HG02885 (cell line): Measurements from ENCODE around the gene CTR9.
A peak's percentile ranks its signal among the peaks of the same experiment; 100 is the strongest.

Experiments used
- ATAC-seq: cut with Tn5 transposase; IDR thresholded peaks from one replicate; pipeline ENCODE4 v1.9.1; 2021; ENCODE audit warnings: mild to moderate bottlenecking; ENCODE audit not compliant: unreplicated experiment, poor library complexity

CTR9 gene

GRCh38 chr11:10735481-10736475 lies 15.3 kb upstream of the CTR9 start:
- ATAC-seq: peak; percentile 98

GRCh38 chr11:10742460-10743208 lies 8.4 kb upstream of the CTR9 start:
- no peak for ATAC-seq

DNA sequence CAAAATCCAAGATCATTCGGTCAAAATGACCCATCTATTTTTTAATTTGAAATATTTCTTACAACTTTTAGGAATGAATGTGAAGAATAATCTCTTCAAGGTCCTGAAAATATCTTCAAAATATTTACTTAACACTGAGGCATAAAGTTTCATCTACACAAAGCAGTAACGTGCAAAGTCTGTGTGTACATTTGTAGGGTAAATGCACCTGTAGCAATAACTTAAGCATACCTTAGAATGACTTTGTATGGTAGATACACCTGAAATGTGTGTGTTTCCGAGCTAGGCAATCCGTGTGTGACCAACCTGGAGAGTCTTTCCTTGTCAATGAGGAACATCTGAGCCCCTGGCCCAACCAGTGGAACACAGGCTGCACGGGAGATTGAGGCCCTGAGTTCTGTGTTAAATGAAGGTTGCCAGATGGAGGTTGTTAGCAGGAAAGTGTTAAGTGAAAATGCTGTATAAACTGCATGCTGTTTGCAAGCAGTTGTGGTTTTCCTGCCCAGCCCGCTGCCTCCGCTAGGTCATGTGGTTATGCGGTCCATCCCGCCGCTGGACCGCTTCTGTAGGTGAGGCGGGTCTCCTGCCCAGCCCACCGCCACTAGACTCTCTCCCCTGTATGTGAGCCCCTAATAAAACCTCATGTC lies 7.6 kb upstream of the CTR9 start:
- ATAC-seq: peak; percentile 49

DNA sequence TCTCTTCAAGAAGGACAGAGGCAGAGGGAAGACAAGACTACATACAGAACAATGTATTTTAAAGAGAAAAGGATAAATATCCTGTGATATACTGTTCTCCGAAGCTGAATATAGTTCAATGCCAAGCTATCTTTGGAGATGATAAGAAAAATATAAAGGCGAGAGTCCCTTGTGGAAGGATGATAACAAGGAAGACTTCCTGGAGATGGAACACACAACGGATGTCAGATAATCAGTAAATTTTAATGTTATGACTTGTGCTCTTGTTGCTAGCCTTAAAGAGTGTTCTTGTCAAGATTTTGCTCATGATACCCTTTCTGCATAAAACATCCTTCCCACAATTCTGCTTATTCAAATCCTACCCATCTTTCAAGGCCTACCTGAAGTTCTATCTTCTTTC lies 6.8 kb upstream of the CTR9 start:
- no peak for ATAC-seq

- no peak for ATAC-seq
Observed at GRCh38 chr11:10746871-10747270, 4.2 kb upstream of the CTR9 start.

- no peak for ATAC-seq
Observed at GRCh38 chr11:10747733-10748132, 3.3 kb upstream of the CTR9 start.

GRCh38 chr11:10749476-10749875 lies 1.6 kb upstream of the CTR9 start:
- no peak for ATAC-seq

DNA sequence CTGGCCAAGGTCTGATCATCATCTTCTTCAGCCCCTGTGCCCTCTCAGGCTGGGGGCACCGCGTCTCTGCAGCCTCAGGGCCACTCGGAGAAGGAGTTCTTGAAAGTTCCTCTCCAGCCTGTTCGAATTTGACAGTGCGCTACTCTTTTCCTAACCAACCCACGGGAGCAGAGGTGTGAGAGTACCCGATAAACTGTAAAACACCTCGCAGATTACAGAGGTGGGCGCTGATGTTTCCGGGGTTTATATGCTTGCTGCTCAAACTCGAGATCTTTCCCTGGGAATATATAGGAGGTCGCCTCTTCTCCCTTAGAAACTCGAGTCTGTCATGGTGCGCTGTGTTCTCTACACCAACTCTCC lies 515 bp downstream of the CTR9 start:
- no peak for ATAC-seq

- no peak for ATAC-seq
Observed at GRCh38 chr11:10752061-10752460, 1.0 kb downstream of the CTR9 start.

- no peak for ATAC-seq
Observed at GRCh38 chr11:10752486-10752885, 1.4 kb downstream of the CTR9 start.

GRCh38 chr11:10758957-10759356 lies 7.9 kb downstream of the CTR9 start:
- ATAC-seq: no peak

DNA sequence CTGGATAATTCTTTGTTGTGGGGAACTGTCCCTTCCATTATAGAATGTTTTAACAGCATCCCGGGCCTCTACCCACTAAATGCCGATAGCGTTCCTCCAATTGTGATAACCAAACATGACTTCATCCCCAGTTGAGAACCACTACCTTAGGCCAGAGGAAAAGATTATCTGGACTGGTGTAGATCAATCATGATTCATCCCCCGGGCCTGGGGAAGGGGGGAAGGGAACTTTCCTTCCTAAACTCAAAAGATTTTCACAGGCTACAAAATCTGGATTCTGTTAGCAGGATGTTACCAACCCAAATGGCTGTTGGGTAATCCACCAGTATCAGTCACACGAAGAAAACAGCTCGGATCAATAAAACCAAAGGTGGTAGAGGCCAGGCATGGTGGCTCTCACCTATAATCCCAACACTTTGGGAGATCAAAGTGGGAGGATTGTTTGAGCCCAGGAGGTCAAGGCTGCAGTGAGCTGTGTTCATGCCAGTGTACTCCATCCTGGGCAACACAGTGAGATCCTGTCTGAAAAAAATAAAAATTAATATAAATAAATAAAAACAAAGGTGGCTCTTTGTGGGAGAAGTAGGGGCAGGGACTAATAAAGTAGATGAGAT lies 10.1 kb downstream of the CTR9 start:
- ATAC-seq: no peak

DNA sequence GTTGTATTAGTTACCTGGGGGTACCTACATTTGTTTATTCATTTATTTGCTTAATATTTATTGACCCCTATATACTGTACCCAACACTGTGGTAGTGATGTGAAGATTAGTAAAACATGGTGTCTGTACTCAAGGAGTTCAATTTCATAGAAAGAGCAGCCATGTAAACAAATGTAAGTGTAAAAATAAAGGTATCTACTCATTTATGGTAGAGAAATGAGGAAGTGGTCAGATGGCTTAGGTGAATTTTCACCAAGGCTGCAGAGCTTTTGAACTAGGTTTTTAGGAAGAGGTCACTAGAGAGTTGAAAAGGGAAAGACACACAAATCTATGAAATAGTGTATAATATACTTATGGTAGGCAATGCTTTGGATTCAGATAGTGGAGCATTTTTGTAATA lies 11.1 kb downstream of the CTR9 start:
- peak; percentile 80 for ATAC-seq

- no peak for ATAC-seq
Observed at GRCh38 chr11:10762913-10763421, 11.9 kb downstream of the CTR9 start.

DNA sequence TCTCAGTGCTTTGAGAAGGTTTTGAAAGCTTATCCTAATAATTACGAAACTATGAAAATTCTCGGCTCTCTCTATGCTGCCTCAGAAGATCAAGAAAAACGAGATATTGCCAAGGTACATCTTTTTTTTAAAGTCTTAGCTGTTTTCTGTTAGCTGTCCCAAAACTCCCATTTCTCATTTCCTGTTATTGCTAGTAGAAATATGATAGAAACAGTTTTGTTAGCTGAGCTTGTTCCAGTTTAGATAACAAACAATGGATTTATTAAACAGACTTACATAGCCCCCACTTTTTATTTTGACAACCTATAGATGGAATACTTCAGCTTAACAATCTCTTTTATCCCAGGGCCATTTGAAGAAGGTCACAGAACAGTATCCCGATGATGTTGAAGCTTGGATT lies 12.7 kb downstream of the CTR9 start:
- no peak for ATAC-seq

- ATAC-seq: no peak
Observed at GRCh38 chr11:10764412-10764811, 13.4 kb downstream of the CTR9 start.

DNA sequence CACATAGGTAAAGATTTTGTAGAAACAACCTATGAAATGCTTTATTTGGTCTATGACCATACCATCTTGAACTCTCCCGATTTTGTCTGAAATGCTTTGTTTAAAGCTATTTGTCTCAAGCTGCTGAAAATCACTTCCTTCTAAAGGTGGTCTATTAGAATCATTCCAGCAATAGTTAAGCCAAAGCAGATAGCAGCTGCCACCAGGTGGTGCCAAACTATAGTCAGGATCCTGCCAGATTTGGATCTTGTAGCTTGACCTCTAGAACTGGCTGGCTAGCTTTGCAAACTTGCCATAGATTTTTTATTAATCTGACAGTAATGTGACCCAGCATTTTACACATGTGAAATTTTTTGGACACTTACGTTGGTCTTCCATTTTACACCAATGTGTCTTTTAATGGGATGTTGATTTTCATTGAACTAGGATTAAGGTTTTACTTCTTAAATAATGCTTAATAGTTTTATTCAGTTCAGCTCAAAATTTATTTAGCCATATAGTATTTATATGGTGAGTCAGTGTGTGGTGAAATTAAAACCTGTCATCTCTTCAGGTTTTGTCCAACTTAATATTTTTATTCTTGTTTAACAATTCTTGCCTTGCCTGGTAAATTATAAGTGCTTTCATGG lies 19.7 kb downstream of the CTR9 start:
- no peak for ATAC-seq

GRCh38 chr11:10771457-10771856 lies 20.4 kb downstream of the CTR9 start:
- no peak for ATAC-seq

- ATAC-seq: no peak
Observed at GRCh38 chr11:10774811-10775210, 23.8 kb downstream of the CTR9 start.

- ATAC-seq: no peak
Observed at GRCh38 chr11:10777393-10777793, 26.3 kb downstream of the CTR9 start.
